Femur (tissue), 1 donor: ENCODE data around the gene ERVFRD-1.
"Not testable (repeated sequence)": the region's sequence is repeated elsewhere in the genome, so short reads cannot be mapped to it uniquely, and the experiment has no call there.

Experiments used
- DNase-seq: peaks from one replicate; pipeline ENCODE4 v3.0.0-alpha.2; 2017

Gene ERVFRD-1

GRCh38 chr6:11087141-11087812 lies 24.2 kb downstream of the ERVFRD-1 start:
- DNase-seq: not testable (repeated sequence)

DNA sequence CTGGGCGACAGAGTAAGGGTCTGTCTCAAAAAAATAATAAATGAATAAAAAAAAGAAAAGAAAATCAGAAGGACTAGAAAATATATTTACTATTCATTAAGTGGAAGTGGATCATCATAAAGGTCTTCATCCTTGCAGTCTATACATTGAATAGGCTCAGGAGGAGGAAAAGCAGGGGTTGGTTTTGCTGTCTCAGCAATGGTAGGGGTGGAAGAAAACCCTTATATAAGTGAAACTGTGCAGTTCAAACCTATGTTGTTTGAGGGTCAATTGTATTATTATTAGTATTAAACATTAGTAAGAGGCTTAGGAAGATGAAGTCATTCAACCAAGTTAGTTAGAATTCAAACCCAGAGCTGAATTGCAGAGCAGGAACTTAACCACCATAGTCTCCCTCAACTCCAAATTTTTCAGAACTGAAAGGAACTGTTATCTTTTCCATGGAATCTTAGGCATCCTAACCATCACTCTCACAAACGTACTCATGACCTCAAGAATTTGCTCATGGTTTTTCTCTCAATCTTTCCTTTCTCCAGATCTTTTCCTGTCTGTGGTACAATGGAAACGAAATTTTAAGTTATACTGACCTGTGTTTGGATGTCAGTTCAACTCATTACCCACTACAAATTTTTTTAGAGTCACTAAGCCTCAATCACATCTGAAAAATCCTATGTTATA lies 25.6 kb downstream of the ERVFRD-1 start:
- DNase-seq: no peak

DNA sequence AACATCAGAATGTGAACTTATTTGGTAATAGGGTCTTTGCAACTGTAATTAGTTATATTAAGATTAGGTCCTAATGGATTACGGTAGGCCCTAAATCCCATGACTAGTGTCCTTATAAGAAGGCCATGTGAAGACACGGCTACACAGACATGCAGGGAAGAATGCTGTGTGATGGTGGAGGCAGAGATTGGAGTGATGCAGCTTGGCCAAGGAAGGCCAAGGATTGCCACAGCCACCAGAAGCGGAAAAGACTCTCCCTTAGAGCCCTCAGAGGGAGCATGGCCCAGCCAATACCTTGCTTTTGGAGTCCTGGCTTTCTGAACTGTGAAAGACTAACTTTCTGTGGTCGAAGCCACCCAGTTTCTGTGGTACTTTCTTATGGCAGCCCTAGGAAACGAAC lies 27.6 kb downstream of the ERVFRD-1 start:
- DNase-seq: no peak

DNA sequence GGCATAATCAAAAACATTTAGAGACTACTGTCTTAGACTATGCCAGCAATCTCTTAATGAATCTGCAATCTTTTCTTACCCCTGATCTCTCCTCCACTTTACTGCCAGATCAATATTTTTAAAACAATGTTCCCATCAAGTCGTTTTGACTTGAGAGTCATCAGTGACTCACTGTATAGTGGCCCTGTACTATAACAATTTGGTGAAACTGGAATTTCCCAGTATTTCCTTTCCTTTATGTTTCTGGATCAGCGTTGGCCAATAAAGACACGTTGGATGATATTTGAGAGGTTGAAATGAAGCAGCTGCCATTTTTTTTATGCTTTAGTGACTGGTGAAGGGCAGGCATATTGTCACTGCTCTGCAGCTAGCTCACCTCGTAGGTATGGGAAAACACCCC lies 28.0 kb downstream of the ERVFRD-1 start:
- DNase-seq: no peak

DNA sequence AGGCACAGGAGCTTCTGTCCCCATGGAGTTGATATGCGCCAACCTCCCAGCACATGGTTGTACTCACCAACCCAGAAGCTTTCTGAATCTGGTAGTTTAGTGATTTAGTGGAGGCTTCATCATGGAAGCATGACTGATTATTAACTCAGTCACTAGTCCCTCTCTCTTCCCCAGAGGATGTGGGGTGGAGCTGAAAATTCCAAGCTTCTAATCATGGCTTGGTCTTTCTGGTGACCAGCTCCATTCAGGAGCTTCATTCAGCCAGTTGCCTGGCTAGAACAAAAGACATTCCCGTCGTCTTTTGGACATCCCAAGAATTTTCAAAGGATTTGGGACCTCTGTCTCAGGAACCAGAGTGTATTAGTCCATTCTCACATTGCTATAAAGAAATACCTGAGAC lies 31.2 kb downstream of the ERVFRD-1 start:
- DNase-seq: no peak

DNA sequence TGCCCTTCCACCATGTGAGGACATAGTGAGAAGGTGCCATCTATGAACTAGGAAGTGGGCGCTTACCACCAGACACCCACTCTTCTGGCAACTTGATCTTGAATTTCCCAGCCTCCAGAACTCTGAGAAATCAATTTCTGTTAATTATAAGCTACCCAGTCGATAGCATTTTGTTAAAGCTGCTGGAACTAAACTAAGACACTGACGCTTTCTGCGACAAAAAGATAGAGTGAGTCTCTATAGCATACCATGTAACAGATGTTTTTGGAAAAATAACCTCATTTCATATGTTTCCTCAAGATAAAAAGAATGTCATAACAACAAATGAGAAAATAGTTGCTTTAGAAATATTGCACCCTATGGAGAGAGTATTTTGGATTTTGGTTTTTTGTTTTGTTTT lies 33.3 kb downstream of the ERVFRD-1 start:
- DNase-seq: no peak

DNA sequence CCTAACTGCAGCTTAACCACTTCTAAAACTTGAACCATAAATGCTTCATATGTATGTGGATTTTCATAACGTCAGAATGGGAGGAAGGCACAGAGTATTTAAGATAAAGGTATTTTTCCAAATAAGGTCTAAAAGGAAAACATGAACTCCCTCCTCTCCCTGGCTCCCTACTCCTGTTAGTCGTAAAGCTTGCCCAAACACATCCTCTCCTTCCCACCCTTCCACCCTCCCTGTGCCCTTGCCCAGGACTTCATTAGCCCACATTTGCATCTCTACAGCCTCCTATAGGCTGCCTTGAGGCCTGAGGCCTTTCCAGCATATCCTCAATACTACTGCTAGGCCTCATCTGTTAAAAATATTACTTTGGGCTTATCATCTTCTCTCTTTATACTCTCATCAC lies 35.0 kb downstream of the ERVFRD-1 start:
- no peak for DNase-seq

- no peak for DNase-seq
Observed at GRCh38 chr6:11072101-11072500, 39.4 kb downstream of the ERVFRD-1 start.

DNA sequence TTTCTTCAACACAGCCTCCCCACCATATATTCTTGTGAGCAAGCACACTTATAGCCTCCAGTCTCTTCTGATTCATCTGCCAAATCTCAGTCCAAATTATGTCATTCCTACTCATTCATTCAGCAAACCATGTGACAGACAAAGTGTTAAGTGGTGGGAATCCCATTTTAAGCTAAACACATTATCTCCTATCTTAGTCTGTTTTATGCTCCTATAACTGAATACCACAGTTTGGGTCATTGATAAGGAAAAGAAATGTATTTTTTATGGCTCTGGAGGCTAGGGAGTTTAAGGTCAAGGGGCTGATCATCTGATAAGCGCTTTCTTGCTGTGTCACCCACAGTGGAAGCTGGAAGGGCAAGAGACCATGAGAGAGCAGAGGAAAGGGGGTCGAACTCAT lies 41.8 kb downstream of the ERVFRD-1 start:
- DNase-seq: no peak

DNA sequence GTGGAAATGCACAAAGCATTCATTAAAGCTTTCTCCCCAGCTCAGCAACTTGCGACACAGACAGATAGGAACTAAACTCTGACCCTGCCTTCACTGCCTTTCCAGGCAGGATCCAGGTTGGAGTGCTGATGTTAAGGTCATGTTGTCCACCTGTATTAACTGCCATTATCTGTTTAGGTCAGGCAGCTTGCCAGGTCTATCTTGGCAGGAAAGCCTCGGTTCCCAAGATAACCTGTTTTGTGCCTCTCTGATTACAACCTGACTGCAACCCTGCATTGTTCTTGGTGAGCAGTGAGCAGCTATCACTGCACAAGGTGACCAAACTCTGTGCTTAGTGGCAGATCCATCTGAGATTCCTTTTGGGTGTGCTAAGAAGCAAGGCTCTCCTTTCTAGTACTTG lies 44.2 kb downstream of the ERVFRD-1 start:
- no peak for DNase-seq

DNA sequence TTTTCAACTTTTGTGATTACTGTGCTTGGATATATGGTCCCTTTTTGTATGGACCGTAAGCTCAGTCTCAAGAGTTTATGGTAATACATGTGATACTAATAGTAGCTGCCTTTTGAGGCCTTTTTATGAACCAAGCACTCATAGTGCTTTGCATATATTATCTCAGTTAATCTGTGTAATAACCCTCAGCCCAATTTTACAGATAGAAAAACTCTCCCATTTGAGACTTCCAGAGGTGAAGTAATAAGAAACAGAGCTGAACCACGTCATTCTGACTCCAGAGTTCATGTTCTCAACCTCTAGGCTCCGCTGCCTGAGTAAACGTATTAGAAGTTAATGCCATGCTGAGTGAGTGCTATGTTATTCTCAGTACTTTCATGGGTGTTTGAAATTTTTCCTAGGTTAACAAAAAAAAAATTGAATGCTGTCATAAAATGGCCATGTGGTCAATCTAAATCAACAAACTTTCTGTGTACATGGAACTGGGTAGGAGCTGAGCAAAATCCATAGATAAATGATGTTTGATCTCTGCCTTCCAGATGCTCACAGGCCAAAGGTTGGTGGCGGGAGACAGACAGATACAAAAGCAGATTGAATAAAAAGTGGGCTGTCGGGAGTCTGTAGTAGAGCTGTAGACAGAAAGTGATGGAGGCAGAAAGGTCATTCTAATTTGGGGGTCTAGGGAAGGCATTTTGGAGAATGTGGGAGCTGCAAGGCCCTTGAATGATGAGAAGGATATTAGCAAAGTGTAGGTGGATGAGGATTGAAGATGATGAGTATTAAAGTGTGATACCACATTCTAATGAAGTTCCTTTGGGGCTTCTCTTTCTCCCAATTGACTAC lies 44.8 kb downstream of the ERVFRD-1 start:
- no peak for DNase-seq

GRCh38 chr6:11065436-11066202 lies 45.9 kb downstream of the ERVFRD-1 start:
- DNase-seq: no peak

GRCh38 chr6:11064836-11065235 lies 46.7 kb downstream of the ERVFRD-1 start:
- no peak for DNase-seq

GRCh38 chr6:11062715-11063114 lies 48.8 kb downstream of the ERVFRD-1 start:
- DNase-seq: no peak

- no peak for DNase-seq
Observed at GRCh38 chr6:11062083-11062482, 49.4 kb downstream of the ERVFRD-1 start.

- no peak for DNase-seq
Observed at GRCh38 chr6:11058406-11058805, 53.1 kb downstream of the ERVFRD-1 start.

DNA sequence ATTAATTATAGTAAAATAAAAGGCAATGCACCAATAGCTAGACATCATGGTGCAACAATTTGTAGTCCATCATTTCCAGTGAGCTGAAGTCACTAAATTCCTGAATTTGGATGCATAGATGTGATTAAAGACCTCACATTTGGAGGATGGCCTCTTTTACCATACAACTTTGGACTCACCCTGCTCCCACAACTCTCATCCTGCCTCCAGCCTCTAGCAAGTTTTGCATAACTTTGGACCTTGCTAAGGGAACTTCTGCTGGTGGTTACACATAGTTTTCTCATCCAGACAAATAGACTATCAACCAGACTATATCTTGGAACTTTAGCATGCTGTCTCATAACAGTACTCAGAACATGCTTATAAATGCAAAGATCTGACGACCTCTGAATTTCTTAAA lies 54.7 kb downstream of the ERVFRD-1 start:
- DNase-seq: no peak

GRCh38 chr6:11055127-11055627 lies 56.3 kb downstream of the ERVFRD-1 start:
- no peak for DNase-seq

DNA sequence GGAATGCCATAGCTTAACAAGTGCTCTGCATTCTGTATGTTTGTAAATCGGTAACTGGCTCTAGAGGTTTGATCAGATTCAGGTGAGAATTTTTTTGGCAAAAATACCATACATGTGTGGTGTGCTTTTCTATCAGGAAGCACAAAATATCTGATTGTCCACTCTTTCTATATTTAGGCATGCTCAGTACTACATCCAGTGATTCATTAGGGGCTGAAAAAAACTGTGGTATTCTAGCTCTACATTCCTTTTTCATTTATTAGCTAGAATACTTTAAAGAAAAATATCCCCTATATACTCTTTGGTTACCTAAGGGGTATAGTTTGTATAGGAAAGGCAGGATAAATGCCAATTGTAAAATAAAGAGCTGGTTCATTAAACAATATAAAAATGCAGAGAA lies 56.8 kb downstream of the ERVFRD-1 start:
- DNase-seq: no peak

DNA sequence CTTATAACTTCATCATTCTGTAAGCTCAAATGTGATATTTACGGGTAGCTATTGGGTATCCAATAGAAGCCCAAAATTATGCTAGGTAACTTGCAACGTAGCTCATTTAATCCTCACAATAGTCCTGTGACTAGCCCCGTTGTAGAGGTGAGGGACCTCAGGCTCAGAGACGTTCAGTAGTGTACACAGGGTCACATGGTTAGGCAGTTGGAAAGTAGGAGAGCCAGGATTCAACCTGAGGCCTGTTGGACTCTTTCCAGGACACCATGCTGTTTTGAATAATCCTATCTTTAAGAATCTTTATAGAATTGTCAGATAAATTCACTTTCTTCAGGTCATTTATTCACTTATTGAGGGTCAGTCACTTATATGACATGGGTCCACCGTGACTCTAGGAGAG lies 58.2 kb downstream of the ERVFRD-1 start:
- no peak for DNase-seq
